SK-N-SH treated with all-trans-retinoic acid at 6 μM for 48 hours (cell line): ENCODE data around the gene TRIM33.

Source experiments
- CSRNP3 ChIP-seq: fragments of 250-450 bp; sonication (Bioruptor Pico); IDR thresholded peaks from 2 replicates; pipeline ENCODE4 v1.5.1; 2021; ENCODE audit warnings: mild to moderate bottlenecking, moderate library complexity
- PATZ1 ChIP-seq: fragments of 250-450 bp; sonication (Bioruptor Pico); IDR thresholded peaks from 2 replicates; pipeline ENCODE4 v1.8.0; 2020; ENCODE audit warnings: mild to moderate bottlenecking, moderate library complexity, borderline replicate concordance
- TCF4 ChIP-seq: fragments of 250-450 bp; sonication (Bioruptor Pico); IDR thresholded peaks from 2 replicates; pipeline ENCODE4 v1.8.0; 2021; ENCODE audit warnings: mild to moderate bottlenecking, moderate library complexity, borderline replicate concordance
- ZFP3 ChIP-seq: fragments of 250-450 bp; sonication (Bioruptor Pico); IDR thresholded peaks from 2 replicates; pipeline ENCODE4 v1.5.0; 2020; ENCODE audit warnings: mild to moderate bottlenecking, moderate library complexity
- ZFP30 ChIP-seq: fragments of 450-650 bp; formaldehyde crosslinking; IDR thresholded peaks from 2 replicates; pipeline ENCODE4 v1.5.0; 2022; ENCODE audit warnings: mild to moderate bottlenecking, moderate library complexity
- ZNF8 ChIP-seq: fragments of 450-650 bp; formaldehyde crosslinking; IDR thresholded peaks from 2 replicates; pipeline ENCODE4 v1.5.0; 2020; ENCODE audit warnings: mild to moderate bottlenecking, moderate library complexity

GRCh38 chr1:114439369-114439768 lies 71.6 kb downstream of the TRIM33 start:
- no peak for TF ChIP-seq ZFP30 (CRISPR knock-in tag)
- TF ChIP-seq PATZ1, result no peak
- no peak for TF ChIP-seq CSRNP3 (CRISPR knock-in tag)
- TF ChIP-seq ZFP3 (CRISPR knock-in tag), result no peak
- no peak for TF ChIP-seq TCF4
- no peak for TF ChIP-seq ZNF8
